ENCODE measurements around the gene LTBP4.

- TF ChIP-seq, protein P1, sequence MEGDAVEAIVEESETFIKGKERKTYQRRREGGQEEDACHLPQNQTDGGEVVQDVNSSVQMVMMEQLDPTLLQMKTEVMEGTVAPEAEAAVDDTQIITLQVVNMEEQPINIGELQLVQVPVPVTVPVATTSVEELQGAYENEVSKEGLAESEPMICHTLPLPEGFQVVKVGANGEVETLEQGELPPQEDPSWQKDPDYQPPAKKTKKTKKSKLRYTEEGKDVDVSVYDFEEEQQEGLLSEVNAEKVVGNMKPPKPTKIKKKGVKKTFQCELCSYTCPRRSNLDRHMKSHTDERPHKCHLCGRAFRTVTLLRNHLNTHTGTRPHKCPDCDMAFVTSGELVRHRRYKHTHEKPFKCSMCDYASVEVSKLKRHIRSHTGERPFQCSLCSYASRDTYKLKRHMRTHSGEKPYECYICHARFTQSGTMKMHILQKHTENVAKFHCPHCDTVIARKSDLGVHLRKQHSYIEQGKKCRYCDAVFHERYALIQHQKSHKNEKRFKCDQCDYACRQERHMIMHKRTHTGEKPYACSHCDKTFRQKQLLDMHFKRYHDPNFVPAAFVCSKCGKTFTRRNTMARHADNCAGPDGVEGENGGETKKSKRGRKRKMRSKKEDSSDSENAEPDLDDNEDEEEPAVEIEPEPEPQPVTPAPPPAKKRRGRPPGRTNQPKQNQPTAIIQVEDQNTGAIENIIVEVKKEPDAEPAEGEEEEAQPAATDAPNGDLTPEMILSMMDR (IDR thresholded peaks at IDR 0.05; ENCODE audit: borderline replicate concordance, extremely low read depth, low read length, poor library complexity, severe bottlenecking): no peak
- TF ChIP-seq EZH2 (IDR thresholded peaks at IDR 0.05; ENCODE audit: borderline replicate concordance, low read depth, low read length, severe bottlenecking): no peak
These were observed 30.2 kb upstream of the LTBP4 start for GRCh38 chr19:40571005-40571318.
